ENCODE measurements around the gene CEP131. TPM values are rescaled to one million over a fixed set of nuclear protein-coding genes. Genes with fewer than 3 reads are reported as not detected.

Gene CEP131
- total RNA-seq, 1 donor from 2014 or later, result 12.2 TPM

DNA sequence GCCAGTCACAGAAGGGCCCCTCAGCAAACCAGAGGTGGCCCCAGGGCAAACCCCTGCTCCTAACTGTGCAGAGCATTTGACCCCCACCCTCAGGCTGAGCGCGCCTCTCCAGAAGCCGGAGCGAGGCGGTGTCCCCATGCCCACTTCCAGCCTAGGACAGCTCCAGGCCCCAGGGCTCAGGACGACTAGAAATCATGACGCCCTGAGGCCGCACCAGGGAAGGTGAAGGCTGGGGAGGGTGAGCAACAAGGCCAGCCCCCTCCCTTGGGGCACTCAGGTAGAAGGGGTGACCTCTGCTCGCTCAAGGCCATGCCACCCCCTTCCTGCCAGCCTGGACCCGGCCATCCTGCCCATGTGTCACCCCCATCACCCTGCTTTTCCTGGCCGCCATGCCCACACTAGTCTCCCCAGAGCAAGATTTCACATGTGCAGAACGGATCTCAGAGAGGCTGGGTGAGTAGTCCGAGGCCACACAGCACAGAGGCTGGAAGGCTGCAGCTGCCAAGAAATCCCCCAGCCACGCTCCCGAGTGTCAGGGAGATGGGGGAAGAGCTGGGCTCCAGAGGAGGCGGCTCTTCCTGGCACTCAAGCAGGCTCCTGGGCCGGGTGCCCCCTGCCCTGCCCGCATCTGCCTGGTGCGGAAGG lies 59.6 kb downstream of the CEP131 start:
- peaks cover 5% of the 10 kb centered on the region for H3K27me3 Mint-ChIP-seq (ENCODE audit: unreplicated experiment)
- DNase-seq (ENCODE audit: extremely low spot score, unreplicated experiment), result no peak
- no peak overlapping the region for H3K27ac Mint-ChIP-seq (ENCODE audit: unreplicated experiment)
- no peaks in the 10 kb centered on the region for H3K36me3 Mint-ChIP-seq (ENCODE audit: unreplicated experiment)
- no peaks in the 10 kb centered on the region for H3K9me3 Mint-ChIP-seq (ENCODE audit: unreplicated experiment)
- no peak overlapping the region for H3K4me3 Mint-ChIP-seq (ENCODE audit: unreplicated experiment)
- TF ChIP-seq CTCF (IDR thresholded peaks at IDR 0.05), result no peak
- peaks cover 2% of the 10 kb centered on the region for H3K4me1 Mint-ChIP-seq (ENCODE audit: unreplicated experiment)

DNA sequence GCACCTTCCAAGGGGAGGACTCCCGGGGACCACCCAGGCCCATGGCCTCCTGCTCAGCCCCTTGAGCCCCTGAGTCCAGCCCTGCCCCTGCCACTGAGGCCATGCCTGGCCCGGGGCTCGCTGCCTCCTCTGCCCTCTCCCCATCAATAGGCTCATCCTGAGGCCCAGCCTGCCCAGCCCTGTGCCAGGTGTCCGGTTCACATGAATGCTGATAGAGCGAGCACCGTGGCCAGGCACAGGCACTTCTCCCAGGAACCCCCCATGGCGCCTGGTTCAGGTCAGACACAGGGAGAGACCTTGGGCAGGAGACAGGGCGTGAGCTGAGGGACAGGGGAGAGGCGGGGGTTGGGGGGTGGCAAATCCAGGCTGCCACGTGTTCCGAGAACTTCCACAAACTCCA lies 60.3 kb downstream of the CEP131 start:
- no peak for DNase-seq (ENCODE audit: extremely low spot score, unreplicated experiment)
- H3K27ac Mint-ChIP-seq (ENCODE audit: unreplicated experiment), result no peak overlapping the region
- H3K36me3 Mint-ChIP-seq (ENCODE audit: unreplicated experiment), result no peaks in the 10 kb centered on the region
- no peak for TF ChIP-seq CTCF (IDR thresholded peaks at IDR 0.05)
- H3K27me3 Mint-ChIP-seq (ENCODE audit: unreplicated experiment), result peaks cover 5% of the 10 kb centered on the region
- peaks cover 2% of the 10 kb centered on the region for H3K4me1 Mint-ChIP-seq (ENCODE audit: unreplicated experiment)
- H3K9me3 Mint-ChIP-seq (ENCODE audit: unreplicated experiment), result no peaks in the 10 kb centered on the region
- no peak overlapping the region for H3K4me3 Mint-ChIP-seq (ENCODE audit: unreplicated experiment)

DNA sequence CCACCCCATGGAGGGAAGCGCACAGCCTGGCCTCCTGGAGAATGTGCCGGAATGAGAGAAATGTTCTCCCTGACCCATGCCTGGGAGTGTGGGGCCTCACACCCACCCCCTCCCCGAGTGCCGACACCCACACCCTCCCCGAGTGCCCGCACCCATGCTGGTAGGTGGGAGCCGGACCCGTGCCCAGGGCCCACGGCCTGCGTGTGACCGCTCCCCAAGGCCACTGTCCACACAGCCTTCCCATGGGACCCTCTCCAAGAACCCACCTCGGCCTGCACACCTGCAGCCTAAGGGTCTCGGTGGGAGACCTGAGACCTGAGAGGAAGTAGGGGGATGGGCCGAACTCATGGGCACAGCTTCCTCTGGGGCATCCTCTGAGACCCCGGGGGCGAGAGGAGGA lies 60.8 kb downstream of the CEP131 start:
- Mint-ChIP-seq H3K4me3 (ENCODE audit: unreplicated experiment) (no peak overlapping the region), H3K27me3 (ENCODE audit: unreplicated experiment) (peaks cover under 1% of the 10 kb centered on the region), H3K9me3 (ENCODE audit: unreplicated experiment) (no peaks in the 10 kb centered on the region), H3K4me1 (ENCODE audit: unreplicated experiment) (no peaks in the 10 kb centered on the region), H3K36me3 (ENCODE audit: unreplicated experiment) (no peaks in the 10 kb centered on the region), H3K27ac (ENCODE audit: unreplicated experiment) (no peak overlapping the region)
- DNase-seq (ENCODE audit: extremely low spot score, unreplicated experiment), result no peak
- TF ChIP-seq CTCF (IDR thresholded peaks at IDR 0.05), result no peak

DNA sequence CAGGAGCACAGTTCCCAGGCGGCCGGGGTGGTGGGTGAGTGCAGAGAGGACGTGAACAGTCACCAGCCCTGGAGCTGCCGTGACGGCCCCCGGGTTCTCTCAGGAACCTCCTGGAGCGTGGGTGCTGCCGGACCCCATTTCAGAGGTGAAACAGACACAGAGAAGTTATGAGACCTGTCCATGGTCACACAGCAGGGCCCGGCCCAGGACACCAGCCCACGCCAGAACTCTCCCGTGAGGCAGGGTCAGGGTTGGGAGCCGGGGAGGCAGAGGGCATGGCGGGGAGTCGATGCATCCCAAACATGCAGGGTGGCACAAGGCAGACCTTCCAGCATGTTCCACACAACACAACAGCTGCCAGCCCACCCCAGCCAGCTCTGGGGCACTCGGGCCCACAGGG lies 61.2 kb downstream of the CEP131 start:
- Mint-ChIP-seq H3K27me3 (ENCODE audit: unreplicated experiment) (no peaks in the 10 kb centered on the region), H3K36me3 (ENCODE audit: unreplicated experiment) (no peaks in the 10 kb centered on the region), H3K9me3 (ENCODE audit: unreplicated experiment) (no peaks in the 10 kb centered on the region), H3K4me3 (ENCODE audit: unreplicated experiment) (no peak overlapping the region), H3K4me1 (ENCODE audit: unreplicated experiment) (no peaks in the 10 kb centered on the region), H3K27ac (ENCODE audit: unreplicated experiment) (no peak overlapping the region)
- TF ChIP-seq CTCF (IDR thresholded peaks at IDR 0.05), result no peak
- DNase-seq (ENCODE audit: extremely low spot score, unreplicated experiment), result no peak

DNA sequence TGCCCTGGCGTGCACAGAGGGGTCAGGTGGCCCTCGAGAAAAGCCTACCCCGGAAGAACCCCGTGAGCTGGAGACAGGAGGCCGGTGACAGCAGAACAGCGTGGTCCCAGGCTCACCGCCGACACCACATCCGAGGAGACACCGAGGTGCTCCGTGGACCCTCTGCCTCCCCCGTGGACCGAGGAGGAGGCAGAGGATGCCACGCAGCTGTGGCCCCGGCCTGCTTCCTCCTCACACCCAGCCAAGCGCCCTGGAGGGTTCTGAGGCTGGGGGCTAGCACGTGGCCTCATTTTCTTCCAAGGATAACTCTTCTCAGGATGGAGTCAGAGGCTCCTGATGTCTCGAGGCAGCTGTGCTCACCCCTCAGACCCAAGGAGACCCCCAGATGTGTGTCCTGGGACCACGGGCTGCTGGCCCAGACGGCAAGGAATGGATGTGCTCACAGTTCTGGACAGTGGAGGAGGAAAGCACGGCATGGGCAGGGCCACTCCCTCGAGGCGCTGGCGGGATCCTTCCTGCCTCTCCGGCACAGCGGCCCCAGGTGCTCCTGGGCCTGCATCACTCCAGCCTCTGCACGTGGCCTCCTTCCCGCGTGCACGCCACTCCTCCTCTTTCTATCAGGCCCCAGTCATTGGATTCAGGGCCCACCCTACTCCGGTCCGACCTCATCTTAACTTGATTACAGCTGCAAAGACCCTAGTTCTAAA lies 61.9 kb downstream of the CEP131 start:
- Mint-ChIP-seq H3K27me3 (ENCODE audit: unreplicated experiment) (no peaks in the 10 kb centered on the region), H3K36me3 (ENCODE audit: unreplicated experiment) (no peaks in the 10 kb centered on the region), H3K27ac (ENCODE audit: unreplicated experiment) (no peak overlapping the region), H3K4me1 (ENCODE audit: unreplicated experiment) (no peaks in the 10 kb centered on the region), H3K9me3 (ENCODE audit: unreplicated experiment) (no peaks in the 10 kb centered on the region), H3K4me3 (ENCODE audit: unreplicated experiment) (no peak overlapping the region)
- no peak for TF ChIP-seq CTCF (IDR thresholded peaks at IDR 0.05)
- DNase-seq (ENCODE audit: extremely low spot score, unreplicated experiment), result no peak

Data from osteocyte (in vitro differentiated cells).